DOHH2 (cell line): ENCODE measurements around the gene SKAP1.

Source experiments
- H3F3A ChIP-seq: fragments of 200-600 bp; sonication (generic), shearing (Covaris generic); 2 replicates; pipeline ENCODE4 v1.6.0; 2016; ENCODE audit warnings: antibody characterized with exemption, mild to moderate bottlenecking; ENCODE audit not compliant: control insufficient read depth, insufficient read depth
- H3K27ac ChIP-seq: fragments of 200-600 bp; sonication (generic); 2 replicates; pipeline ENCODE4 v1.5.1; 2014; ENCODE audit warnings: low read depth, mild to moderate bottlenecking, low read length, moderate library complexity
- H3K27me3 ChIP-seq: fragments of 200-600 bp; sonication (generic); 2 replicates; pipeline ENCODE4 v1.6.1; 2014; ENCODE audit warnings: mild to moderate bottlenecking, low read length, mixed read lengths; ENCODE audit not compliant: control insufficient read depth
- H3K36me3 ChIP-seq: fragments of 200-600 bp; sonication (generic); 2 replicates; pipeline ENCODE4 v1.6.1; 2014; ENCODE audit warnings: mild to moderate bottlenecking, low read length, moderate library complexity, mixed read lengths; ENCODE audit not compliant: control insufficient read depth
- H3K4me1 ChIP-seq: fragments of 200-600 bp; sonication (generic); 2 replicates; pipeline ENCODE4 v1.6.1; 2014; ENCODE audit warnings: mild to moderate bottlenecking, low read length, mixed read lengths; ENCODE audit not compliant: control insufficient read depth
- H3K4me2 ChIP-seq: fragments of 200-600 bp; sonication (generic); 2 replicates; pipeline ENCODE4 v1.6.0; 2014; ENCODE audit warnings: mild to moderate bottlenecking, low read length, moderate library complexity
- H3K4me3 ChIP-seq: fragments of 200-600 bp; sonication (generic); 2 replicates; pipeline ENCODE4 v1.5.1; 2014; ENCODE audit warnings: mild to moderate bottlenecking, low read length, mixed read lengths
- H3K79me2 ChIP-seq: fragments of 200-600 bp; sonication (generic); 2 replicates; pipeline ENCODE4 v1.6.1; 2014; ENCODE audit warnings: mild to moderate bottlenecking, low read length, mixed read lengths; ENCODE audit not compliant: control insufficient read depth
- H3K9me2 ChIP-seq: fragments of 200-600 bp; sonication (generic); replicated peaks from 2 replicates; pipeline ENCODE4 v1.6.1; 2014; ENCODE audit warnings: mild to moderate bottlenecking, low read length, mixed read lengths; ENCODE audit not compliant: control insufficient read depth
- H3K9me3 ChIP-seq: fragments of 200-600 bp; sonication (generic); 2 replicates; pipeline ENCODE4 v1.6.1; 2014; ENCODE audit warnings: antibody characterized with exemption, low read length, mixed read lengths; ENCODE audit not compliant: control insufficient read depth, insufficient read depth
- H4K20me1 ChIP-seq: fragments of 200-600 bp; sonication (generic); 2 replicates; pipeline ENCODE4 v1.6.0; 2014; ENCODE audit warnings: low read depth, mild to moderate bottlenecking, antibody characterized with exemption, low read length, moderate library complexity; ENCODE audit not compliant: control insufficient read depth, insufficient read depth
- EZH2phosphoT487 ChIP-seq: fragments of 200-600 bp; sonication (generic); IDR thresholded peaks from 2 replicates; pipeline ENCODE4 v1.6.1; 2017; ENCODE audit warnings: borderline replicate concordance, mild to moderate bottlenecking, antibody characterized with exemption, low read length, moderate library complexity, mixed read lengths
- TF ChIP-seq, protein P1 (sequence below): fragments of 200-600 bp; sonication (generic); IDR thresholded peaks from one replicate; pipeline ENCODE4 v1.5.1; 2014; ENCODE audit warnings: antibody characterized with exemption, mild to moderate bottlenecking, low read depth, low read length; ENCODE audit not compliant: poor library complexity, severe bottlenecking

Gene SKAP1

DNA sequence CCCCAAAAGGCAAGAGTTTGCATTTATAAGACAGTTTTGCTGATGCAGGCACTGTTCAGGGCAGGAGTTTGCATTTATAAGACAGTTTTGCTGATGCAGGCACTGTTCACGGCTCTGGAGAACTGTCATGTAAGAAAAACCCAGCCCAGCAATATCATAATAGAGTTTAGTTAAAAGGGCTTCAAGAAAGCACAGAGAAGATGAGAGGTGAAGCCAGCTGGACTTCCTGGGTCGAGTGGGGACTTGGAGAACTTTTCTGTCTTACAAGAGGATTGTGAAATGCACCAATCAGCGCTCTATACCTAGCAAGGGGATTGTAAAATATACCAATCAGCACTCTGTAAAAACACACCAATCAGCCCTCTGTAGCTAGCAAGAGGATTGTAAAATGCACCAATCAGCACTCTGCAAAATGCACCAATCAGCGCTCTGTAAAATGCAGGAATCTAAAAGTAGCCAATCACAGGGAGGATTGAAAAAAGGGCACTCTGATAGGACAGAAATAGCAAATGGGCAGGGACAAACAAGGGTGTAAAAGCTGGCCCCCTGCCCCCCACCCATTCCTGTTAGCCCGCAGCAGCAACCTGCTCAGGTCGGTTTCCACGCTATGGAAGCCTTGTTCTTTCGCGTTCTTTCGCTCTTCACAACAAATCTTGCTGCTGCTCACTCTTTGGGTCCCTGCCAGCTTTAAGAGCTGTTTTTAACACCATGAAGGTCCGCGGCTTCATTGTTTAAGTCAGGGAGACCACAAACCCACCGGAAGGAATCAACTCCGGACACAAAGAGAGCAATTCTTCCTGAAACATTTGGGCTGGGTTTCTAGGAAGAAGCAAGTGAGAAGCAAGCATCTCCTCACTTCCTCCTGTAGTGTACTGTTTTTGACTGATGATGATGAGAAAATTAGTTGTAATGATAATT, 327.0 kb downstream of the SKAP1 start:
- Histone ChIP-seq H3K4me1 (peaks cover 40% of the 10 kb centered on the region), H3K27ac (no peak overlapping the region), H3K4me3 (no peak overlapping the region)

DNA sequence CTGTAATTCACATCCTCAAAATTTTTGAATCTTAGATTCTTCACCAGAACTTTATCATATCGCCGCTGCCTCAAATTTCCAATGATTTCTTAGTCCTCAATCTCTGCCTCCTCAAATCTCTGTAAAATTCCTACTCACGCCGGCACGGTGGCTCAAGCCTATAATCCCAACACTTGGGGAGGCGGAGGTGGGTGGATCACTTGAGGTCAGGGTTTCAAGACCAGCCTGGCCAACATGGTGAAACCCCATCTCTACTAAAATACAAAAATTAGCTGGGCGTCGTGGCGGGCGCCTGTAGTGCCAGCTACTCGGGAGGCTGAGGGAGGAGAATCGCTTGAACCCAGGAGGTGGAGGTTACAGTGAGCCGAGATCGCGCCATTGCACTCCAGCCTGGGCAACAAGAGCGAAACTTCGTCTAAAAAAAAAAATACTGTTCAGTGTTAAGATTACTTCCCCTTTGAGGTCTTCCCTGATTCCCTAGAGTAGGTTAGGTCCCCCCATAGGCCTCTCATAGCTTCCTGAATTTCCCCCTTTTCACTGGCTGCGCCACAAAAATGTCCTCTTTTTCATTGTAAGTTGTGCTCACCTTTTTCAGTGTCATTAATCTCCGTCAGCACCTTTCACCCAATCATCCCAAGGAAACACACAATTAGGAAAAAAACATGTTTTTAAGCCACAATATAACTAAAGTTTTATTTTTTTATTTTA, 327.8 kb downstream of the SKAP1 start:
- peak overlapping the region; percentile 77 for H3K4me3 ChIP-seq
- peak overlapping the region; percentile 82 for H3K27ac ChIP-seq
- peaks cover 45% of the 10 kb centered on the region for H3K4me1 ChIP-seq
- peaks cover 40% of the 10 kb centered on the region for H3K79me2 ChIP-seq
- H4K20me1 ChIP-seq, result peaks cover 12% of the 10 kb centered on the region; the same call in 1 of the 2 replicates
- peaks cover 15% of the 10 kb centered on the region for H3F3A ChIP-seq
- H3K9me3 ChIP-seq, result peaks cover 9% of the 10 kb centered on the region
- H3K9me2 ChIP-seq, result no peaks in the 10 kb centered on the region
- no peaks in the 10 kb centered on the region for H3K36me3 ChIP-seq
- H3K27me3 ChIP-seq, result no peaks in the 10 kb centered on the region
- TF ChIP-seq, protein P1, sequence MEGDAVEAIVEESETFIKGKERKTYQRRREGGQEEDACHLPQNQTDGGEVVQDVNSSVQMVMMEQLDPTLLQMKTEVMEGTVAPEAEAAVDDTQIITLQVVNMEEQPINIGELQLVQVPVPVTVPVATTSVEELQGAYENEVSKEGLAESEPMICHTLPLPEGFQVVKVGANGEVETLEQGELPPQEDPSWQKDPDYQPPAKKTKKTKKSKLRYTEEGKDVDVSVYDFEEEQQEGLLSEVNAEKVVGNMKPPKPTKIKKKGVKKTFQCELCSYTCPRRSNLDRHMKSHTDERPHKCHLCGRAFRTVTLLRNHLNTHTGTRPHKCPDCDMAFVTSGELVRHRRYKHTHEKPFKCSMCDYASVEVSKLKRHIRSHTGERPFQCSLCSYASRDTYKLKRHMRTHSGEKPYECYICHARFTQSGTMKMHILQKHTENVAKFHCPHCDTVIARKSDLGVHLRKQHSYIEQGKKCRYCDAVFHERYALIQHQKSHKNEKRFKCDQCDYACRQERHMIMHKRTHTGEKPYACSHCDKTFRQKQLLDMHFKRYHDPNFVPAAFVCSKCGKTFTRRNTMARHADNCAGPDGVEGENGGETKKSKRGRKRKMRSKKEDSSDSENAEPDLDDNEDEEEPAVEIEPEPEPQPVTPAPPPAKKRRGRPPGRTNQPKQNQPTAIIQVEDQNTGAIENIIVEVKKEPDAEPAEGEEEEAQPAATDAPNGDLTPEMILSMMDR, result no peak
- TF ChIP-seq EZH2phosphoT487, result no peak
- peak overlapping the region; percentile 68 for H3K4me2 ChIP-seq

More for the DNA sequence above, 327.0 kb downstream of the SKAP1 start:
- Histone ChIP-seq H3K79me2 (peaks cover 35% of the 10 kb centered on the region), H4K20me1 (peaks cover 10% of the 10 kb centered on the region; the same call in 1 of the 2 replicates), H3K36me3 (no peaks in the 10 kb centered on the region), H3K9me3 (peaks cover 9% of the 10 kb centered on the region), H3K4me2 (no peak overlapping the region), H3F3A (peaks cover 15% of the 10 kb centered on the region), H3K9me2 (no peaks in the 10 kb centered on the region), H3K27me3 (no peaks in the 10 kb centered on the region)
- TF ChIP-seq, protein P1, result no peak
- TF ChIP-seq EZH2phosphoT487, result no peak

GRCh38 chr17:48101012-48101720, 328.8 kb downstream of the SKAP1 start, which contains the start of gene CBX1:
Gene CBX1 (minus strand): TSS chr17:48101478. CDS start chr17:48077004, 24,474 bp downstream.
- TF ChIP-seq EZH2phosphoT487, result no peak
- TF ChIP-seq, protein P1, result no peak
- Histone ChIP-seq H3K36me3 (peaks cover 2% of the 10 kb centered on the region; the same call in 1 of the 2 replicates), H3K9me2 (no peaks in the 10 kb centered on the region), H3K4me2 (peak within 1 kb of the TSS; percentile 68), H3K4me1 (peaks cover 41% of the 10 kb centered on the region), H3K79me2 (peaks cover 51% of the 10 kb centered on the region), H4K20me1 (peaks cover 12% of the 10 kb centered on the region; the same call in 1 of the 2 replicates), H3F3A (peaks cover 13% of the 10 kb centered on the region), H3K27ac (peak within 1 kb of the TSS; percentile 82), H3K9me3 (peaks cover 9% of the 10 kb centered on the region), H3K27me3 (no peaks in the 10 kb centered on the region), H3K4me3 (peak within 1 kb of the TSS; percentile 77)
